GM21423 (cell line): ENCODE data around the gene DMRT2.

ENCODE experiments used
- ATAC-seq: cut with Tn5 transposase; IDR thresholded peaks from one replicate; pipeline ENCODE4 v1.9.1; 2021; ENCODE audit warnings: mild to moderate bottlenecking, moderate library complexity; ENCODE audit not compliant: unreplicated experiment

The DMRT2 gene

GRCh38 chr9:1086517-1086916, 36.4 kb downstream of the DMRT2 start:
- no peak for ATAC-seq

- ATAC-seq: peak; percentile 56
Measured at GRCh38 chr9:1087120-1087881, 37.1 kb downstream of the DMRT2 start.

- ATAC-seq: no peak
Measured at GRCh38 chr9:1094749-1095148, 44.6 kb downstream of the DMRT2 start.

GRCh38 chr9:1096155-1096964, 46.2 kb downstream of the DMRT2 start:
- ATAC-seq: no peak

DNA sequence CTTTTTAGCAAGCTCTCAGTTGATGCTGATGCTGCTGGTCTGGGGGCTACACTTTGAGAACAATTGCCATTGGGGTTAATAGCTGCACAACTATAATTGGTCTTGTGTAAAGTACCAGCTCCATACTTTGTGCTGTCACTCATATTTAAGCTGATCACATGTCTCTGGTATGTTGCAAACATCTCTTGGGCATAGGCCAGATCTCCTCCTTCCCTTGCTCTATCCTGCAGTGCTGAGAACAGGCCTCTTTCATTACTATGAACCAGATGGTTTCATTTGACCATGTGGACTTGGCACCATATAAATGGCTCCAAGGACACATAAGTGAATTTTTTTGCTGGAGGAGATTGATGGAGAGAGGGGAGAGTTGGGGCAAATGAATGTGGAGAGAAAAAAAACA, 48.4 kb downstream of the DMRT2 start:
- no peak for ATAC-seq

- no peak for ATAC-seq
Measured at GRCh38 chr9:1100201-1100600, 50.0 kb downstream of the DMRT2 start.

GRCh38 chr9:1100945-1101344, 50.8 kb downstream of the DMRT2 start:
- ATAC-seq: no peak

DNA sequence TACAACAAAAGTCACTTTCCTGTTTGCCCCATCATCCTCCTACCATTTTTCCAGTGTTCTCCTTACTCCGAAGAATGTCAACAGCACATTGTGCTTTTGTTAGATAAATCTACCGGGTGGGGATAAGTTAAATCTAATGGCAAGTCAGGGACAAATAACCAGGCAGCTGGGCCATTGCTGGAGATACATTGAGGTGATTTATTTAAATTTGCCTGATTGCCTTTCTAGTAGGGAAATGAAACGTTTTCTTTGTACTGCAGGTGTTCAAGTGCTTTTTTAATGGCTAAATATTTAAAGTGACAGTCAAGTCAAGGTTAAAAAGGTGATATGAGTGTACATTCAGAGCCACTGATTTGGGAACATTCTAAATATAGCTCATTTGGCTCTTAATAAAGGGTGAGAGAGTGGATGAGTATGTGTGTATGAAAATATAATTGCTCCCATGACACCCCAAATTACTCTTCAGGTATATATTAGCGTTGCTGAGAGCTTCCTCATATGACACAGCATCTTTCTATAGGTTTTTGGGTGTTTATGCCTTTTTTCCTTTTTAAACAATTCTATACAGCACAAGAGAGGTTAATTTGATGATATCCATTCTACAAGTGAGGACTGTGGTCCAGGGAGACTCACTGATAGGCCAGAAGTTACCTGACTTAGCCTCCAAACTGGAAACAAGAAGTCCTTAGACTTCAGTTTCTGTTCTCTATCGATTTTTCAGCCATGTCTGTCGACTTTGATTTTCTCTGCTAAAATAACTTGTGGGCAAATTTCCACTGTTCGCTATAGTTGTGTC, 51.9 kb downstream of the DMRT2 start:
- ATAC-seq: no peak

- ATAC-seq: no peak
Measured at GRCh38 chr9:1102642-1102970, 52.4 kb downstream of the DMRT2 start.
